ENCODE results near the gene CPNE1.

Gene CPNE1

DNA sequence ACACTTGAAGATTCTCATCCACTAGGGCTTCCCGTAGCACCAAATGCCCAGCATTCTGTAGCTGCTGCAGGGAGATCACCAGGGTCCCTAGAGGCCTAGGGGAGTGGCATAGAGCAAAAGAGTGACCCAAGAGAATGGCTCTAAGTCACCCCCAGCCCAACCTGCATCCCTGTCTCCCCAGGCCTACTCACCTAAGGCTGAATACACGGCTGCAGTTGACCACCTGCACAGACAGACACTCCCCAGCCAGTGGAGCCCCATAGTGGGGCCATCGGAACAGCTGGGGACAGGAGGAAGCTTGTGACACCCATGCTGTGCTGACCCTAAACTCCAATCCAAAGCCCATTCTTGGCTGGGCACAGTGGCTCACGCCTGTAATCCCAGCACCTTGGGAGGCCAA is 58.6 kb downstream of the CPNE1 start:
- Histone ChIP-seq H3K18ac (ENCODE audit: low read length) (no peak overlapping the region), H2AK5ac (ENCODE audit: low read length) (no peak overlapping the region), H3K79me2 (ENCODE audit: control insufficient read depth, insufficient read depth, low read length, poor library complexity) (no peaks in the 10 kb centered on the region), H2AFZ (ENCODE audit: insufficient read depth, low read length, poor library complexity) (no peak overlapping the region), H3K27me3 (ENCODE audit: insufficient read depth, low read length) (peaks cover 13% of the 10 kb centered on the region), H3K79me1 (ENCODE audit: low read length) (no peaks in the 10 kb centered on the region), H3K27ac (ENCODE audit: low read depth, low read length) (no peak overlapping the region), H3K4me2 (ENCODE audit: low read length) (no peak overlapping the region), H2BK5ac (ENCODE audit: low read depth, low read length, poor library complexity) (no peak overlapping the region), H3K14ac (ENCODE audit: low read length) (no peak overlapping the region), H4K12ac (ENCODE audit: low read depth, low read length) (no peak overlapping the region), H2BK120ac (ENCODE audit: insufficient read depth, low read length, poor library complexity) (peak overlapping the region; percentile 47), H3K4me3 (ENCODE audit: low read depth, low read length) (no peak overlapping the region), H3K23ac (ENCODE audit: low read length) (no peak overlapping the region), H3K9me3 (ENCODE audit: insufficient read depth, low read depth, low read length) (peaks cover 5% of the 10 kb centered on the region), H3K4me1 (ENCODE audit: control insufficient read depth in 1 of 2, insufficient read depth in 2 of 2, low read length in 2 of 2) (peaks cover 11 to 17% of the 10 kb centered on the region in 2 experiments), H2BK12ac (ENCODE audit: low read length) (no peak overlapping the region), H4K8ac (ENCODE audit: low read depth, low read length) (peak overlapping the region; percentile 13), H3K36me3 (ENCODE audit: control insufficient read depth in 1 of 2, insufficient read depth in 2 of 2, low read length in 2 of 2) (no peaks in the 10 kb centered on the region), H3K9ac (ENCODE audit: low read length) (no peak overlapping the region), H3K4ac (ENCODE audit: low read depth, low read length) (no peak overlapping the region), H4K91ac (ENCODE audit: low read depth, low read length) (peak overlapping the region; percentile 48)
- no peak for DNase-seq
- no CpG with 5 or more reads among the region's 4 CpGs for WGBS (ENCODE audit: extremely low coverage, insufficient coverage, insufficient read length)

DNA sequence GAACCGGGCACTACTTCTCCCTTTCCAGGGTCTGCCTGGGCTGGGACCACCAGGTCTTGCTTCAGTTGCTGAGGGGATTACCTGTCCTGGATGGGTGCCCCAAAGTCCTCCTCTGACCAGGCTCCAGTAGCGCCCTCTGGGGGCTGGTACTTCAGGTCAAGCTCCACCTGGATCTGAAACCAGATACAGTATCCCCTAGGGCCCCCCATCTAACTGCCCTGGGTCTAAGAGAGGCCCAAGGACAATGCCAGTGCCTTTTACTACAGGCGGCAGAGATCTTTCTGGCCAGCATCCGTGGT is 60.3 kb downstream of the CPNE1 start:
- peaks cover 14 to 19% of the 10 kb centered on the region in 2 experiments for H3K4me1 ChIP-seq (ENCODE audit: control insufficient read depth in 1 of 2, insufficient read depth in 2 of 2, low read length in 2 of 2)
- H3K36me3 ChIP-seq (ENCODE audit: control insufficient read depth in 1 of 2, insufficient read depth in 2 of 2, low read length in 2 of 2) = no peaks in the 10 kb centered on the region
- H3K9ac ChIP-seq (ENCODE audit: low read length) = no peak overlapping the region
- no peak overlapping the region for H4K91ac ChIP-seq (ENCODE audit: low read depth, low read length)
- no peak overlapping the region for H3K27ac ChIP-seq (ENCODE audit: low read depth, low read length)
- no peak for DNase-seq
- no peak overlapping the region for H4K12ac ChIP-seq (ENCODE audit: low read depth, low read length)
- H2BK12ac ChIP-seq (ENCODE audit: low read length) = no peak overlapping the region
- WGBS (ENCODE audit: extremely low coverage, insufficient coverage, insufficient read length) = no CpG with 5 or more reads among the region's 4 CpGs
- no peak overlapping the region for H3K23ac ChIP-seq (ENCODE audit: low read length)
- H2AFZ ChIP-seq (ENCODE audit: insufficient read depth, low read length, poor library complexity) = no peak overlapping the region
- no peak overlapping the region for H3K4ac ChIP-seq (ENCODE audit: low read depth, low read length)
- H3K79me2 ChIP-seq (ENCODE audit: control insufficient read depth, insufficient read depth, low read length, poor library complexity) = no peaks in the 10 kb centered on the region
- no peaks in the 10 kb centered on the region for H3K79me1 ChIP-seq (ENCODE audit: low read length)
- H4K8ac ChIP-seq (ENCODE audit: low read depth, low read length) = no peak overlapping the region
- H2BK120ac ChIP-seq (ENCODE audit: insufficient read depth, low read length, poor library complexity) = no peak overlapping the region
- H2AK5ac ChIP-seq (ENCODE audit: low read length) = no peak overlapping the region
- H3K14ac ChIP-seq (ENCODE audit: low read length) = no peak overlapping the region
- H3K4me2 ChIP-seq (ENCODE audit: low read length) = no peak overlapping the region
- H3K9me3 ChIP-seq (ENCODE audit: insufficient read depth, low read depth, low read length) = peaks cover 5% of the 10 kb centered on the region
- no peak overlapping the region for H3K18ac ChIP-seq (ENCODE audit: low read length)
- H3K27me3 ChIP-seq (ENCODE audit: insufficient read depth, low read length) = peaks cover 25% of the 10 kb centered on the region
- H3K4me3 ChIP-seq (ENCODE audit: low read depth, low read length) = no peak overlapping the region
- no peak overlapping the region for H2BK5ac ChIP-seq (ENCODE audit: low read depth, low read length, poor library complexity)

- WGBS (ENCODE audit: extremely low coverage, insufficient coverage, insufficient read length) = no CpG with 5 or more reads among the region's 11 CpGs
- no peak for DNase-seq
- no peak overlapping the region for H3K23ac ChIP-seq (ENCODE audit: low read length)
- no peak overlapping the region for H3K4me3 ChIP-seq (ENCODE audit: low read depth, low read length)
- no peak overlapping the region for H2AFZ ChIP-seq (ENCODE audit: insufficient read depth, low read length, poor library complexity)
- H4K8ac ChIP-seq (ENCODE audit: low read depth, low read length) = no peak overlapping the region
- H3K14ac ChIP-seq (ENCODE audit: low read length) = no peak overlapping the region
- H2BK120ac ChIP-seq (ENCODE audit: insufficient read depth, low read length, poor library complexity) = no peak overlapping the region
- H3K4ac ChIP-seq (ENCODE audit: low read depth, low read length) = no peak overlapping the region
- peaks cover 14 to 19% of the 10 kb centered on the region in 2 experiments for H3K4me1 ChIP-seq (ENCODE audit: control insufficient read depth in 1 of 2, insufficient read depth in 2 of 2, low read length in 2 of 2)
- H3K36me3 ChIP-seq (ENCODE audit: control insufficient read depth in 1 of 2, insufficient read depth in 2 of 2, low read length in 2 of 2) = no peaks in the 10 kb centered on the region
- H4K91ac ChIP-seq (ENCODE audit: low read depth, low read length) = no peak overlapping the region
- H3K4me2 ChIP-seq (ENCODE audit: low read length) = no peak overlapping the region
- no peaks in the 10 kb centered on the region for H3K79me1 ChIP-seq (ENCODE audit: low read length)
- peaks cover 5% of the 10 kb centered on the region for H3K9me3 ChIP-seq (ENCODE audit: insufficient read depth, low read depth, low read length)
- no peak overlapping the region for H2AK5ac ChIP-seq (ENCODE audit: low read length)
- no peak overlapping the region for H3K27ac ChIP-seq (ENCODE audit: low read depth, low read length)
- H4K12ac ChIP-seq (ENCODE audit: low read depth, low read length) = no peak overlapping the region
- no peak overlapping the region for H3K9ac ChIP-seq (ENCODE audit: low read length)
- H3K18ac ChIP-seq (ENCODE audit: low read length) = no peak overlapping the region
- H3K79me2 ChIP-seq (ENCODE audit: control insufficient read depth, insufficient read depth, low read length, poor library complexity) = no peaks in the 10 kb centered on the region
- H2BK5ac ChIP-seq (ENCODE audit: low read depth, low read length, poor library complexity) = no peak overlapping the region
- peaks cover 25% of the 10 kb centered on the region for H3K27me3 ChIP-seq (ENCODE audit: insufficient read depth, low read length)
- H2BK12ac ChIP-seq (ENCODE audit: low read length) = no peak overlapping the region
These were observed 60.8 kb downstream of the CPNE1 start for GRCh38 chr20:35603695-35604448.

DNA sequence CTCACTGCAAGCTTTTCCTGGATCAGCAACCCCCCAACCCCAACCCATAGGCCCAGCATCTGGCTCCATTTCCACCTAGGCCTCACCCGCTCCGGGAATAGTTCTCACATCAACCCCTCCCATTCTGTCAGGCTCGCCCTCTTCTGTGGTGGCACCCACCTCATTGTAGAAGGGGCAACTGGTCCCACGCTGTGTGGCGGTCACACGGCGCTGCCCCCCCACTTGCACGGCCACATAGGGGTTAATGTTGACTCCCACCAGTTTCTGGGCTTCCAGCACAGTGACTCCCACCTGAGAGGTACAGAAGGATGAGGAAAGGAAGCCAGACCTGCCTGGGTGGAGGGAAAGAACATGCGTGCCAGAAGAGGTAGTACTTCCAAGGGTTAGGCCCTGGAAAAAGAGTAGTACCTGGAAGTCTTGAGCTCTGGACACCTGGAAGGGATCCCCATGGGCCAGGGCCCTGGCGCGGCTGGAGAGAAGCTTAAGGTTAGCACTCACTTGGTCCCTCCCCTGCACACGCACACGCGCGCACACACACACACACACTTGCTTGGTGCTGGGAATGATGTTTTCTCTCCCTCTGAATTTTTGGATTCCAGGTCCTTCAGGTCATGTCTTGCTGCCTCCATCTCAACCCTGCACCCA is 61.7 kb downstream of the CPNE1 start:
- WGBS (ENCODE audit: extremely low coverage, insufficient coverage, insufficient read length) = no CpG with 5 or more reads among the region's 15 CpGs
- H3K79me1 ChIP-seq (ENCODE audit: low read length) = no peaks in the 10 kb centered on the region

More for the DNA sequence above, 61.7 kb downstream of the CPNE1 start:
- Histone ChIP-seq H3K18ac (ENCODE audit: low read length) (no peak overlapping the region), H3K4me3 (ENCODE audit: low read depth, low read length) (no peak overlapping the region), H4K12ac (ENCODE audit: low read depth, low read length) (no peak overlapping the region), H2BK5ac (ENCODE audit: low read depth, low read length, poor library complexity) (no peak overlapping the region), H3K36me3 (ENCODE audit: control insufficient read depth in 1 of 2, insufficient read depth in 2 of 2, low read length in 2 of 2) (no peaks in the 10 kb centered on the region), H3K4ac (ENCODE audit: low read depth, low read length) (no peak overlapping the region), H4K8ac (ENCODE audit: low read depth, low read length) (no peak overlapping the region), H3K79me2 (ENCODE audit: control insufficient read depth, insufficient read depth, low read length, poor library complexity) (no peaks in the 10 kb centered on the region), H3K27me3 (ENCODE audit: insufficient read depth, low read length) (peaks cover 25% of the 10 kb centered on the region), H3K9ac (ENCODE audit: low read length) (no peak overlapping the region), H4K91ac (ENCODE audit: low read depth, low read length) (no peak overlapping the region), H3K4me1 (ENCODE audit: control insufficient read depth in 1 of 2, insufficient read depth in 2 of 2, low read length in 2 of 2) (peaks cover 14 to 19% of the 10 kb centered on the region in 2 experiments), H3K14ac (ENCODE audit: low read length) (no peak overlapping the region), H3K9me3 (ENCODE audit: insufficient read depth, low read depth, low read length) (peaks cover 5% of the 10 kb centered on the region), H2AFZ (ENCODE audit: insufficient read depth, low read length, poor library complexity) (no peak overlapping the region), H2BK12ac (ENCODE audit: low read length) (no peak overlapping the region), H3K23ac (ENCODE audit: low read length) (no peak overlapping the region), H2AK5ac (ENCODE audit: low read length) (no peak overlapping the region), H3K4me2 (ENCODE audit: low read length) (no peak overlapping the region), H3K27ac (ENCODE audit: low read depth, low read length) (no peak overlapping the region), H2BK120ac (ENCODE audit: insufficient read depth, low read length, poor library complexity) (no peak overlapping the region)
- DNase-seq = no peak

All from trophoblast cell (in vitro differentiated cells and primary cell).